ENCODE results near the gene CBARP.

The CBARP gene

GRCh38 chr19:1278713-1279660 is 41.2 kb upstream of the CBARP start:
- DNase-seq (ENCODE audit: low read depth), result no peak
- TF ChIP-seq, protein P1, sequence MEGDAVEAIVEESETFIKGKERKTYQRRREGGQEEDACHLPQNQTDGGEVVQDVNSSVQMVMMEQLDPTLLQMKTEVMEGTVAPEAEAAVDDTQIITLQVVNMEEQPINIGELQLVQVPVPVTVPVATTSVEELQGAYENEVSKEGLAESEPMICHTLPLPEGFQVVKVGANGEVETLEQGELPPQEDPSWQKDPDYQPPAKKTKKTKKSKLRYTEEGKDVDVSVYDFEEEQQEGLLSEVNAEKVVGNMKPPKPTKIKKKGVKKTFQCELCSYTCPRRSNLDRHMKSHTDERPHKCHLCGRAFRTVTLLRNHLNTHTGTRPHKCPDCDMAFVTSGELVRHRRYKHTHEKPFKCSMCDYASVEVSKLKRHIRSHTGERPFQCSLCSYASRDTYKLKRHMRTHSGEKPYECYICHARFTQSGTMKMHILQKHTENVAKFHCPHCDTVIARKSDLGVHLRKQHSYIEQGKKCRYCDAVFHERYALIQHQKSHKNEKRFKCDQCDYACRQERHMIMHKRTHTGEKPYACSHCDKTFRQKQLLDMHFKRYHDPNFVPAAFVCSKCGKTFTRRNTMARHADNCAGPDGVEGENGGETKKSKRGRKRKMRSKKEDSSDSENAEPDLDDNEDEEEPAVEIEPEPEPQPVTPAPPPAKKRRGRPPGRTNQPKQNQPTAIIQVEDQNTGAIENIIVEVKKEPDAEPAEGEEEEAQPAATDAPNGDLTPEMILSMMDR (conservative IDR thresholded peaks at IDR 0.05; ENCODE audit: low read depth, low read length), result no peak
- H3K4me3 ChIP-seq (ENCODE audit: low read length), result no peak overlapping the region

- TF ChIP-seq, protein P1 (conservative IDR thresholded peaks at IDR 0.05; ENCODE audit: low read depth, low read length), result no peak
- DNase-seq (ENCODE audit: low read depth), result no peak
- H3K4me3 ChIP-seq (ENCODE audit: low read length), result no peak overlapping the region
These were observed 40.3 kb upstream of the CBARP start for GRCh38 chr19:1278074-1278473.

- no peak overlapping the region for H3K4me3 ChIP-seq (ENCODE audit: low read length)
- no peak for DNase-seq (ENCODE audit: low read depth)
- TF ChIP-seq, protein P1 (conservative IDR thresholded peaks at IDR 0.05; ENCODE audit: low read depth, low read length), result no peak
These were observed 39.3 kb upstream of the CBARP start for GRCh38 chr19:1277061-1277460.

- H3K4me3 ChIP-seq (ENCODE audit: low read length), result peak overlapping the region; percentile 60
- no peak for DNase-seq (ENCODE audit: low read depth)
- TF ChIP-seq, protein P1 (conservative IDR thresholded peaks at IDR 0.05; ENCODE audit: low read depth, low read length), result no peak
These were observed 38.8 kb upstream of the CBARP start for GRCh38 chr19:1276628-1277022.

DNA sequence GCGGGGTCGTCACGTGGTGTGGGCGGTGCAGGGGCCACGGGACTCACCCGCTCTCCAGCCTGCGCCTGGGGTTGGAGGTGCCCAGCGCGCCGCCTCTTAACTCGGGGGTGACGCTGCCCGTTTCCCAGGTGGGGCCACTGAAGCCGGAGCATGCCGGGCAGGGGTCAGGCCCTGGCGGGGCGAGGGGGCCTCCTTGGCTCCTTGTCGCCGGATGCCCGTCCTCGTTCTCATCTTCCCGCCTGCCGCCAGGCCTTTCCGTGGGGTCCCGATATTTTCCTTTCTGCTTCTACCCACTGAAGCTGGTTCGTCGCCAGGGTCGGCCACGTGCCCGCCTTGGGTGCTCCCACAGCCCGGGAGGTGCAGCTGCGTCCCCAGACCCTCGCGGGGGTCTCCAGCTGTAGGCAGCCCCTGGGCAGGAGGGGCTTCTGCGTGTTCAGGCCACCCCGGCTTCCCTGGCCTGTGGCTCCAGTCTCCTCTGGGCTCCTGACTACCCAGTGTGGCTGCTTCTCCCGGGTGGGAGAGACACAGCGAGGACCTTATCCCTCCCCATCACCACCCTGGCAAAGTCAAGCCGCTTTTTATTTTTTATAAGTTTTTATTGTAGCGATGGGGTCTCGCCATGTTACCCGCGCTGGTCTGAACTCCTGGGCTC is 38.3 kb upstream of the CBARP start:
- TF ChIP-seq, protein P1 (conservative IDR thresholded peaks at IDR 0.05; ENCODE audit: low read depth, low read length), result no peak
- DNase-seq (ENCODE audit: low read depth), result no peak
- H3K4me3 ChIP-seq (ENCODE audit: low read length), result peak overlapping the region; percentile 60

DNA sequence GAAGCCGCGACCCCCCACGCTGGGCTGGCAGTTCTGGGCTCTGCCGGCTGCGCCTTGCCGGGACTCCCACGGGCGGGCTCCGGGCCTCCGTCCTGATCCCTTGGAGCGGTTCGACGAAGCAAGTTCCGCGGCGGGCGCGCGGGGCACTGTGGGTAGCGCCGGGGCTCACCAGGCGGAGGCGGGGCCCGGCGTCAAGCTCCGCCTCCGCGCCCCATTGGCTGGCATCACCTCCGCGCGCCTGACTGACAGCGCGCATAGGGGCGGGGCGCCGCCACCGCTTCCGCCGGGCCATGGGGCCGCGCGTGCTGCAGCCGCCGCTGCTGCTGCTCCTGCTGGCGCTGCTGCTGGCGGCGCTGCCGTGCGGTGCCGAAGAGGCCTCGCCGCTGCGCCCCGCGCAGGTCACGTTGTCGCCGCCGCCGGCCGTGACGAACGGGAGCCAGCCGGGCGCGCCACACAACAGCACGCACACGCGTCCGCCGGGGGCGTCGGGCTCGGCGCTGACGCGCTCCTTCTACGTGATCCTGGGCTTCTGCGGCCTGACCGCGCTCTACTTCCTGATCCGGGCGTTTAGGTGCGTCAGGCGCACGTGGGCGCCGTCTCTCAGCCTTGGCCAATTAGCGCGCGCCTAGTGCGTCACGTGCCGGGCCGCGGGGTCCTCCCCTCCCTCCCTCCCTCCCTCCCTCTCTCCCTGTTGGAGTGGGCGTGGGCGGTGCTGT is 37.6 kb upstream of the CBARP start, which contains the start of gene FAM174C:
FAM174C (plus strand) TSS at position 271 of the 716 bp plus-strand sequence; CDS start at position 291, 20 bp downstream.
- peak; percentile 93 for DNase-seq (ENCODE audit: low read depth)
- TF ChIP-seq, protein P1 (conservative IDR thresholded peaks at IDR 0.05; ENCODE audit: low read depth, low read length), result no peak
- peak within 1 kb of the TSS; percentile 60 for H3K4me3 ChIP-seq (ENCODE audit: low read length)

All from retinal pigment epithelial cell (primary cell).